Measurements from ENCODE around the gene CC2D2A.

Gene CC2D2A

DNA sequence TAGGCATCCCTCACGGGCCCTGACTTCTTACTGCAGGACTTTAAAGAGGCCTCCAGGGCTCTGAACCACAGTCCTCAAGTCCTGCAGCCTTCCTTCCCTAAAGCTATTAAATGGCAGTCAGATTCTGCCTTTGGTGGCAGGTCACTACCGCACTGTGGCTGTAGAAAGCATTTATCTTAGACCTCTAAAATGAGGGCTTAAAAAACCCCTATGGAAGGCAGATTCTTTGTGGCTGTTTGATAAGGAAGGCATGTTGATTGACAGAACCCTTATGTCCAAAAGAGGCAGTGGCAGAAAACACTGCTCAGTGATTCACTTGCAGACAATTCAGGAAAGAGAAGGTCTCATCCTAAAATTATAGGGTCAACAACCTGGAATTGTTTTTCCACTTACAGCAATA, 106.3 kb downstream of the CC2D2A start:
- Histone ChIP-seq H3K4me1 (ENCODE audit: control insufficient read depth in 1 of 2, insufficient read depth in 1 of 2, low read depth in 1 of 2, low read length in 1 of 2) (no peaks in the 10 kb centered on the region), H3K36me3 (peaks cover 17% of the 10 kb centered on the region), H3K27ac (no peak overlapping the region), H3K4me3 (ENCODE audit: low read depth in 1 of 2, low read length in 1 of 2) (no peak overlapping the region), H3K27me3 (no peaks in the 10 kb centered on the region), H3K9me3 (no peaks in the 10 kb centered on the region)
- no peak for TF ChIP-seq CTCF (IDR thresholded peaks at IDR 0.05)

DNA sequence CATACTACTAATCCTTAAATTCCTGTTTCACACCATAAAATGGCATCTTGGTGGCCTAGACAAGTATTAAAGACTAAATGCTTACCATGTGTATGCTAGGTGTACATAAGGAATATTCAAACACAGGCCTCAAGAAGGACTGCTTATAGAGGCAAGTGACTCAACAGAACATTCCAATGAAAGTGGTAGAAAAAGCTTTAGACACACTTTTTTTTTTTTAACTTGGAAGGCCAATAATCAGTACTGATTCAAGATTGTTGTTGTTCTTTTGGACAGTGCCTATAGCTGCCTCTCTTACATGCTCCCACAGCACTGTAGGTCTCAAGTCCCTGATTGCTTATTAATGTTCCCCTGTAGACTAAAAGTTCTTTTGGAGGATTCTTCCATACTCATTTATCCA, 107.8 kb downstream of the CC2D2A start:
- Histone ChIP-seq H3K9me3 (no peaks in the 10 kb centered on the region), H3K27ac (peak overlapping the region; percentile 20), H3K4me3 (ENCODE audit: low read depth in 1 of 2, low read length in 1 of 2) (no peak overlapping the region), H3K4me1 (ENCODE audit: control insufficient read depth in 1 of 2, insufficient read depth in 1 of 2, low read depth in 1 of 2, low read length in 1 of 2) (no peaks in the 10 kb centered on the region), H3K27me3 (no peaks in the 10 kb centered on the region), H3K36me3 (peaks cover 20% of the 10 kb centered on the region)
- TF ChIP-seq CTCF (IDR thresholded peaks at IDR 0.05) = no peak

DNA sequence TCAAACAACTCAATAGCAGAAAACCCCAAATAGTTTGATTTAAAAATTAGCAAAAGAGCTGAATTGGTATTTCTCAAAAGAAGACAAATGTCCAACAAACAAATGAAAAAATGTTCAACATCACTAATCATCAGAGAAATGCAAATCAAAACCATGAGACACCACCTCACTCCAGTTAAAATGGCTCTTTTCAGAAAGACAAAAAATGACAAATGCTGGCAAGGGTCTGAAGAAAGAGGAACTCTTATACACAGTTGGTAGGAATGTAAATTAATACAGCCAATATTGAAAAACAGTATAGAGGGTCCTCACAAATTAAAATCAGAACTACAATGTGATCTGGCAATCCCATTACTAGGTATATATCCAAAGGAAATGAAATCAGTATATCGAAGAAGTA, 115.1 kb downstream of the CC2D2A start:
- no peak for TF ChIP-seq CTCF (IDR thresholded peaks at IDR 0.05)

GRCh38 chr4:15585331-15585730, 115.6 kb downstream of the CC2D2A start:
- Histone ChIP-seq H3K4me1 (ENCODE audit: control insufficient read depth in 1 of 2, insufficient read depth in 1 of 2, low read depth in 1 of 2, low read length in 1 of 2) (peaks cover 25 to 27% of the 10 kb centered on the region in 2 experiments), H3K36me3 (peaks cover 6% of the 10 kb centered on the region), H3K27ac (peak overlapping the region; percentile 60), H3K27me3 (no peaks in the 10 kb centered on the region), H3K9me3 (no peaks in the 10 kb centered on the region), H3K4me3 (ENCODE audit: low read depth in 1 of 2, low read length in 1 of 2) (no peak overlapping the region)
- TF ChIP-seq CTCF (IDR thresholded peaks at IDR 0.05) = no peak

More for the DNA sequence above, 115.1 kb downstream of the CC2D2A start:
- Histone ChIP-seq H3K4me3 (ENCODE audit: low read depth in 1 of 2, low read length in 1 of 2) (no peak overlapping the region), H3K9me3 (no peaks in the 10 kb centered on the region), H3K4me1 (ENCODE audit: control insufficient read depth in 1 of 2, insufficient read depth in 1 of 2, low read depth in 1 of 2, low read length in 1 of 2) (peaks cover 25 to 27% of the 10 kb centered on the region in 2 experiments), H3K36me3 (peaks cover 3% of the 10 kb centered on the region), H3K27ac (peak overlapping the region; percentile 60), H3K27me3 (no peaks in the 10 kb centered on the region)

DNA sequence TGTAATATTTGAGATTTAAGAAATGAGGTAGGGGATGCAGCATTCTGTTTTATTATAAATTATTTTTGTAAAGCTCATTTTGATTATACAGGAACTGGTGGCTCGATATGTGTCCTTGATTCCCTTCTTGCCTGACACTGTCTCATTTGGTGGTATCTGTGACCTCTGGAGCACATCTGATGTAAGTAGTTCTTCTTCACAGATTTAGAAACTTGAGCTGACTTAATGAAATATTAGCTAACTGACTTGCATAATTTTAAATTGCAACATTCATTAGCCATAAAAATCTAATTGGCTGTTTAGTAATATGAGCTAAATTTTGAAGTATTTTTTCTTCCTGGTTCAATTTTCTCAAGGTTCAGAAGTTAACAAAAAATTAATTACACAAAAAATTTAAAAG, 116.4 kb downstream of the CC2D2A start:
- peaks cover 25 to 27% of the 10 kb centered on the region in 2 experiments for H3K4me1 ChIP-seq (ENCODE audit: control insufficient read depth in 1 of 2, insufficient read depth in 1 of 2, low read depth in 1 of 2, low read length in 1 of 2)
- no peaks in the 10 kb centered on the region for H3K27me3 ChIP-seq
- TF ChIP-seq CTCF (IDR thresholded peaks at IDR 0.05) = no peak
- H3K4me3 ChIP-seq (ENCODE audit: low read depth in 1 of 2, low read length in 1 of 2) = no peak overlapping the region
- H3K9me3 ChIP-seq = no peaks in the 10 kb centered on the region
- peaks cover 7% of the 10 kb centered on the region for H3K36me3 ChIP-seq
- peak overlapping the region; percentile 60 for H3K27ac ChIP-seq

GRCh38 chr4:15587649-15588048, 118.0 kb downstream of the CC2D2A start:
- H3K4me3 ChIP-seq (ENCODE audit: low read depth in 1 of 2, low read length in 1 of 2) = no peak overlapping the region
- H3K9me3 ChIP-seq = no peaks in the 10 kb centered on the region
- no peak for TF ChIP-seq CTCF (IDR thresholded peaks at IDR 0.05)
- peaks cover 4% of the 10 kb centered on the region for H3K36me3 ChIP-seq
- no peak overlapping the region for H3K27ac ChIP-seq
- peaks cover 25 to 27% of the 10 kb centered on the region in 2 experiments for H3K4me1 ChIP-seq (ENCODE audit: control insufficient read depth in 1 of 2, insufficient read depth in 1 of 2, low read depth in 1 of 2, low read length in 1 of 2)
- no peaks in the 10 kb centered on the region for H3K27me3 ChIP-seq

All from neutrophil (primary cell).